HL-60/S4 (cell line): ENCODE data around the gene ASH1L.
"Not testable (repeated sequence)": the region's sequence is repeated elsewhere in the genome, so short reads cannot be mapped to it uniquely, and the experiment has no call there.

ENCODE experiments used
- in situ Hi-C: fragments of 300-500 bp; cut with MboI; formaldehyde crosslinking; loops from 2 replicates; pipeline ENCODE4 v1.14.3; 2022; ENCODE audit warnings: low sequenced_read_pairs

Gene ASH1L

DNA sequence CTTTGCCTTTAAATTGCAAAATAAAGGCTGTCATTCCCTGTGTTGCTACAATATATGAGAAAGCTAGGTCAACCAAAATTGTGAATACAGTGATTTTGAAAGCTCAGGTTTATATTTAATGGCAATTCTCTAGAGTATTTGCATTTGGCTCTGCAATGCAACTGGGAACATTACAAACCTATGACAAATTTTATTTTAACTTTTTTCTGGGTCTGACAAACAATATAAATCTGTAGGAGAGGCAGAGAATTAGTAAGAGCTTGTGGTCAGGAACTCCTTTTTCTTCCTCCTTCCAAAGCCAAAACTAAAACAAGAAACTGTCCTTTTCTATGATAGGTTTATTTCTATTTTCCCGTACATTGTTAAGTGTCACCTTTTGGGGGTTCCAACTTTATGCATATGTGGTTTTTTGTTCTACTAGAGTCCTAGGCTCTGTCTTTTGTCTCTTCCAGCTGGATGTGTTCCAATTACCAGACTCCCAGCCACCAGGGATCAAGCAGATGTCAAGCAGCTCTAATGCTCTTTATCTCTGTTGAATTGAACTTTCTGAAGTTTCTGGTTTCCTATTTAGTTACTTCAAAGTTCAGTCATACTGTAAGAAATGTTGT, 106.9 kb downstream of the ASH1L start:
- in situ Hi-C loops = no loop called here

DNA sequence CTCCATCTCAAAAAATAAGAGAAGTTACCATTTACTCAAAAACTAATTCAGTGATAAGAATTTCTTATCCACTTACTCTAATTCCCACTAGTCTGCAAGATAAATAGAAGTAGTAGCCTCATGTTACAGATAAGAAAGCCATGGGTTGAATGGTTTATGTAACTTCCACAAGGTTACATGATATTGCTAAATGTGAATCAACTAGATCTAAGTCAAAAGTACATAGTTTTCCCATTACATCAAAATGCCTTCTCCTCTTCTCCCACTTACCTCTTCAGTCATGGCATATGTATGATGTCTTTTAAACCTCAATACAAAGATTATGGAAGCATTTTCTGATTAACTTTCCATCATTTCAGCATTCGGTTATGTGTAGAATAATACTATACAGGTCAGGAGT, 108.5 kb downstream of the ASH1L start:
- in situ Hi-C loops = no loop called here

DNA sequence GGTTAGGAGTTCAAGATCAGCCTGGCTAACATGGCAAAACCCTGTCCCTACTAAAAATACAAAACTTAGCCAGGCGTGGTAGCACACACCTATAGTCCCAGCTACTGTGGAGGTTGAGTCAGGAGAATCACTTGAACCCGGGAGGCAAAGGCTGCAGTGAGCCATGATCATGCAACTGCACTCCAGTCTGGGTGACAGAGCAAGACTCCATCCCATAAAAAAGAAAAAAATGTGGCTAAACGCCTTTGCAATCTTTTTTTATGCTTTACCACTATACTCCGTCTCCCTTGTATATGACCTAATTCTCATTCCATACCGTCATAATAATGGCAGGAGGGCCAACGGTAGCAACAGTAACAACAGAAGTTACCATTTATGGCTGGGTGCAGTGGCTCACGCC, 109.5 kb downstream of the ASH1L start:
- in situ Hi-C loops = no loop called here

DNA sequence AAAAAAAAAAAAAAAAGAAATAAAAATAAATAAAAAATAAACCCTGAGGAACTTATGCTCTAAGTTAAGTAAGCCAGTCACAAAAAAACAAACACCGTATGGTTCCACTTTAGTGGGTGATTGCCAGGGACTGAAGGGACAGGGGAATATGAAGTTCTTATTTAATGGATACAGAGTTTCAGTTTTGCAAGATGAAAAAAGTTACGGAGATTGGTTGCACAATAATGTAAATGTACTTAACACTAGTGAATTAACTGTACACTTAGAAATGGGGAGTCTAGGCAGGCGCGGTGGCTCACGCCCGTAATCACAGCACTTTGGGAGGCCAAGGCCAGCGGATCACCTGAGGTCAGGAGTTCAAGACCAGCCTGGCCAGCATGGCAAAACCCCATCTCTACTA, 111.4 kb downstream of the ASH1L start:
- in situ Hi-C loops = no loop called here

DNA sequence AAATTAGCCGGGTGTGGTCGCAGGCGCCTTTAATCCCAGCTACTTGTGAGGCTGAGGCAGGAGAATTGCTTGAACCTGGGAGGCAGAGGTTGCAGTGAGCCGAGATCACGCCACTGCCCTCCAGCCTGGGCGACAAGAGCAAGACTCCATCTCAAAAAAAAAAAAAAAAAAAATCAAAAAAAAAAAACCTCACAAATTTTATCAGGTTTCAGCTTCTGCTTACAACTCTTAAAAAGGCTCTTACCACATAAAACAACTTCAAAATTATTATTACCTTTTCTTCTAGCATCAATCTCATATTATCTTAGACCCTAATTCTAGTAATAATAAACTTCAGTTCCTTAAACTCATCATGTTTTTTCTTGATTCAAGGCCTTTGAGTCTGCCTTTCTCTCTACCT, 120.2 kb downstream of the ASH1L start:
- in situ Hi-C loops = not testable (repeated sequence)

- in situ Hi-C loops = no loop called here
Measured at GRCh38 chr1:155437405-155437804, 125.2 kb downstream of the ASH1L start.

- in situ Hi-C loops = not testable (repeated sequence)
Measured at GRCh38 chr1:155433831-155434389, 128.7 kb downstream of the ASH1L start.

DNA sequence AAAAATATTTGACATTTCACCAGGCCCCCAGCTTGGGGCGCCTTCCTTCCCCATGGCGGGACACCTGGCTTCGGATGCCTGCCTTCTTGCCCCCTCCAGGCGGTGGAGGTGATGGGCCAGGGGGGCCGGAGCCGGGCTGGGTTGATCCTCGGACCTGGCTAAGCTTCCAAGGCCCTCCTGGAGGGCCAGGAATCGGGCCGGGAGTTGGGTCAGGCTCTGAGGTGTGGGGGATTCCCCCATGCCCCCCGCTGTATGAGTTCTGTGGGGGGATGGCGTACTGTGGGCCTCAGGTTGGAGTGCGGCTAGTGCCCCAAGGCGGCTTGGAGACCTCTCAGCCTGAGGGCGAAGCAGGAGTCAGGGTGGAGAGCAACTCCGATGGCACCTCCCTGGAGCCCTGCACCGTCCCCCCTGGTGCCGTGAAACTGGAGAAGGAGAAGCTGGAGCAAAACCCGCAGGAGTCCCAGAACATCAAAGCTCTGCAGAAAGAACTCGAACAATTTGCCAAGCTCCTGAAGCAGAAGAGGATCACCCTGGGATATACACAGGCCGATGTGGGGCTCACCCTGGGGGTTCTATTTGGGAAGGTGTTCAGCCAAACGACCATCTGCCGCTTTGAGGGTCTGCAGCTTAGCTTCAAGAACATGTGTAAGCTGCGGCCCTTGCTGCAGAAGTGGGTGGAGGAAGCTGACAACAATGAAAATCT, 129.3 kb downstream of the ASH1L start:
- in situ Hi-C loops = not testable (repeated sequence)

GRCh38 chr1:155424091-155424490, 138.5 kb downstream of the ASH1L start:
- in situ Hi-C loops = no loop called here

GRCh38 chr1:155420788-155421187, 141.8 kb downstream of the ASH1L start:
- in situ Hi-C loops = no loop called here

DNA sequence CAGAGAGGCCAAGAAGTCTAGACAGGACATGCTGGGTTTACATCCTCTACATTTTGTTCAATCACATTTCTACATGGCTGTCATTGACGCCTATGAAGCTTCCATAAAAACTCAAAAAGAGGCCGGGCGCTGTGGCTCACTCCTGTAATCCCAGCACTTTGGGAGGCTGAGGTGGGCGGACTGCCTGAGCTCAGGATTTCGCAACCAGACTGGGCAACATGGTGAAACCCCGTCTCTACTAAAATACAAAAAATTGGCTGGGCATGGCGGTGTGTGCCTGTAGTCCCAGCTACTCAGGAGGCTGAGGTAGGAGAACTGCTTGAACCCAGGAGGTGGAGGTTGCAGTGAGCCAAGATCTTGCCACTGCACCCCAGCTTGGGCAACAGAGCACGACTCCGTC, 150.8 kb downstream of the ASH1L start:
- in situ Hi-C loops = not testable (repeated sequence)

DNA sequence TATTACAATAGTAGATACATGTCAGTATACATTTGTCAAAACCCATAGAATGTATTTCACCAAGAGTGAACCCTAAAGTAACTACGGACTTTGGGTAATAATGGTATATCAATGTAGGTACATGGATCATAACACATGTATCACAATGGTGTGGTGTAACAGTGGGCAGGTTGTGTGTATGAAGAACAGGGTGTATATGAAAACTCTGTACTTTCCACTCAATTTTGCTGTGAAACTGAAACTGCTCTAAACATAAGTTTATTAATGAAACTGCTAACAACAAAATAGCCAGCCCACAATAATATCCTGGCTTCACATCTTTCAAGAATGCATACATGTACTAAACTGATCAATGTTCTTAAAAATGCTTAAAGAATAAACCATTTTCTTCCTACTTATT, 151.7 kb downstream of the ASH1L start:
- in situ Hi-C loops = no loop called here

DNA sequence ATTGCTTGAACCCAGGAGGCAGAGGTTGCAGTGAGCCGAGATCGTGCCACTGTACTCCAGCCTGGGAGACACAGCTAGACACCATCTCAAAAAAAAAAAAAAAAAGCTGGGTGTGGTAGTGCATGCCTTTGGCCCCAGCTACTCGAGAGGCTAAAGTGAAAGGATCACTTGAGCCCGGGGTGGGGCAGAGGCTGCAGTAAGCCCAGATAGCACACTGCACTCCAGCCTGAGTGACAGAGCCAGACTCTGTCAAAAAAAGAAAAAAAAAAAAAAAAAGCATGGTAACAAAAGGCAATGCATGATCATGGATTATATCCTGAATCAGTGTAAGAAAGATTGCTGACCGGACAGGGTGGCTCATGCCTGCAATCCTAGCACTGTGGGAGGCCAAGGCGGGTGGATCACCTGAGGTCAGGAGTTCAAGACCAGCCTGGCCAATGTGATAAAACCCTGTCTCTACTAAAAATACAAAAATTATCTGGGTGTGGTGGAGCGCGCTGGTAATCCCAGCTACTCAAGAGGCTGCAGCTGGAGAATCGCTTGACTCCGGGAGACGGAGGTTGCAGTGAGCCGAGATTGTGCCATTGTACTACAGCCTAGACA, 165.6 kb downstream of the ASH1L start:
- in situ Hi-C loops = no loop called here

- in situ Hi-C loops = no loop called here
Measured at GRCh38 chr1:155392898-155393411, 169.6 kb downstream of the ASH1L start.

- in situ Hi-C loops = no loop called here
Measured at GRCh38 chr1:155389826-155390225, 172.8 kb downstream of the ASH1L start.

GRCh38 chr1:155385836-155386235, 176.8 kb downstream of the ASH1L start:
- in situ Hi-C loops = not testable (repeated sequence)

- in situ Hi-C loops = no loop called here
Measured at GRCh38 chr1:155383406-155383805, 179.2 kb downstream of the ASH1L start.

- in situ Hi-C loops = no loop called here
Measured at GRCh38 chr1:155379631-155380090, 182.9 kb downstream of the ASH1L start.

- in situ Hi-C loops = no loop called here
Measured at GRCh38 chr1:155379180-155379579, 183.4 kb downstream of the ASH1L start.

DNA sequence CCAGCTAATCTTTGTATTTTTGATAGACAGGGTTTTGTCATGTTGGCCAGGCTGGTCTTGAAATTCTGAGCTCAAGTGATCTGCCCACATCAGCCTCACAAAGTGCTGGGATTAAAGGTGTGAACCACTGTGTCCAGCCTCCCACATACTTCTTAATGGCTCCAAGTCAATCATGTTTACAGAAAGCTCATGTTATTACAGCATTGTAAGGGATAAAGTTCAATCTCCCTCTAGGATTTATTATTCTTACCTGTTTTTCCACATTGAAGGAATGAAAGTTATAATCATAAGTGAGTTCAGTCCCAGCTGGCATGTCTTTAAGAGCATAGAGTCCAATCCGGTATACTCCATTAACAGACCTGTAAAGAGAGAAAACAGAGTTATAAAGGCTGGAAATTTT, 202.6 kb downstream of the ASH1L start:
- in situ Hi-C loops = no loop called here

DNA sequence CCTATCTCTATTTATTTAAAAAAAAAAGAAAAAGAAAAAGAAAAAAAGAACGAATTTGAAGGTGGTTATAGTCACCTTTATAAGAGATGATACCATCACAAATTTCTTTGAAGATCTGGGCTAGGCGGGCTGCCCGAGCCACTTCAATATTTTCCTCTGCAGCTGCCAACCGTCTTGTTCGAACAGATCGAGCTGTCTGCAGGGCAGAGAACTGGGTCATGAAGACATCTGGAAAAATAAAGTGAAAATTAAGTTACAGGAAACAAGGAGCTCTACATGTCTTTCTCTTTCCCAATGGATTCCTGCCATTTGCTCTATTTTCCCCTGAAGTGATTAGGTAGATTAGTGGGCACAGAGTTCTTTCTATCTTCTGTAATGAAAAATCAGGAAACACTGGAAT, 210.0 kb downstream of the ASH1L start:
- in situ Hi-C loops = no loop called here

- in situ Hi-C loops = no loop called here
Measured at GRCh38 chr1:155342842-155343241, 219.8 kb downstream of the ASH1L start.
